DND-41 (cell line): ENCODE results near the gene ADAMTSL2.

Source experiments
- EZH2 ChIP-seq: IDR thresholded peaks from 3 replicates; pipeline ENCODE4 v1.6.1; 2012; ENCODE audit warnings: borderline replicate concordance, low read depth, mild to moderate bottlenecking, moderate library complexity, low read length, inconsistent platforms; ENCODE audit not compliant: severe bottlenecking
- TF ChIP-seq, protein P1 (sequence below): IDR thresholded peaks from 2 replicates; pipeline ENCODE4 v1.5.1; 2012; ENCODE audit warnings: borderline replicate concordance, low read length, moderate library complexity, mild to moderate bottlenecking; ENCODE audit not compliant: poor library complexity, severe bottlenecking; ENCODE audit errors: extremely low read depth

DNA sequence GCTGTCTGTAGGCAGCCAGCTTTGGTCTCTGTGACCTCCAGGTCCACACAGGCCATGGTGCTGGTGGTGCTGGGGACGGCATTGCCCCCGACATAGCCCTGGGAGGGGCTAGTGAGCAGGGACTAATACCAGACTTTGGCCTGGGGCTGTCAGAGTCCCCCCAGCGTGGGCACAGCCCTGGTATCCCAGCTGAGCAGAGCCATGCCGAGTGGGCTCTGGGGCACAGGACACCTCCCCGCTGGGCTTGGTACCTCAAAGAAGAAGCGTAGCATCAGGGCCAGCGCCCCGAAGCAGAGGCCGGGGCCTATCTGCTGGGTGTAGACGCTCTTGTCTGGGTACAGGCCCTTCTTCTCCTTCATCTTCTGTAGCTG, 19.3 kb upstream of the ADAMTSL2 start:
- TF ChIP-seq, protein P1, sequence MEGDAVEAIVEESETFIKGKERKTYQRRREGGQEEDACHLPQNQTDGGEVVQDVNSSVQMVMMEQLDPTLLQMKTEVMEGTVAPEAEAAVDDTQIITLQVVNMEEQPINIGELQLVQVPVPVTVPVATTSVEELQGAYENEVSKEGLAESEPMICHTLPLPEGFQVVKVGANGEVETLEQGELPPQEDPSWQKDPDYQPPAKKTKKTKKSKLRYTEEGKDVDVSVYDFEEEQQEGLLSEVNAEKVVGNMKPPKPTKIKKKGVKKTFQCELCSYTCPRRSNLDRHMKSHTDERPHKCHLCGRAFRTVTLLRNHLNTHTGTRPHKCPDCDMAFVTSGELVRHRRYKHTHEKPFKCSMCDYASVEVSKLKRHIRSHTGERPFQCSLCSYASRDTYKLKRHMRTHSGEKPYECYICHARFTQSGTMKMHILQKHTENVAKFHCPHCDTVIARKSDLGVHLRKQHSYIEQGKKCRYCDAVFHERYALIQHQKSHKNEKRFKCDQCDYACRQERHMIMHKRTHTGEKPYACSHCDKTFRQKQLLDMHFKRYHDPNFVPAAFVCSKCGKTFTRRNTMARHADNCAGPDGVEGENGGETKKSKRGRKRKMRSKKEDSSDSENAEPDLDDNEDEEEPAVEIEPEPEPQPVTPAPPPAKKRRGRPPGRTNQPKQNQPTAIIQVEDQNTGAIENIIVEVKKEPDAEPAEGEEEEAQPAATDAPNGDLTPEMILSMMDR, result no peak
- TF ChIP-seq EZH2, result no peak
